SK-N-DZ (cell line): ENCODE data around the gene CCR5.
"Not testable (repeated sequence)": the region's sequence is repeated elsewhere in the genome, so short reads cannot be mapped to it uniquely, and the experiment has no call there.

Experiments
- DNase-seq: peaks from one replicate; pipeline ENCODE4 v3.0.0-alpha.2; 2015; ENCODE audit warnings: low spot score

Gene CCR5

DNA sequence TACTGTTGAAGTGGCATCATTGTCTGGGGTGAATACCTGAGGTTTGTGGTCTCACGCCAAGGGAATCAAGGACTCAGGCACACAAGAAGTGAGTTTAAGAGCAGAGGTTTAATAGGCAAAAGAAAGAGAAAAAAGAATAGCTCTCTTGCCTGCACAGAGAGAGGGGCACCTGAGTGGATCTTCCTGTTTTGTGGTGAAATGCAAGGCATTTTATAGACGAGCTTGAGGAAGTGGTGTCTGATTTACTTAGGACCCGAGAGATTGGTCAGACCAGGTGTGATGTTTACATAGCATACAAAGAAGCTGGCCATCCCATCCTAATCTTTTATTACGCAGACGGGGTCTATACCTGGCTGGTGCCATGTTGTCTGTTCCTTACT lies 13.2 kb downstream of the CCR5 start:
- DNase-seq = no peak

GRCh38 chr3:46386205-46386604 lies 15.5 kb downstream of the CCR5 start:
- DNase-seq = no peak

DNA sequence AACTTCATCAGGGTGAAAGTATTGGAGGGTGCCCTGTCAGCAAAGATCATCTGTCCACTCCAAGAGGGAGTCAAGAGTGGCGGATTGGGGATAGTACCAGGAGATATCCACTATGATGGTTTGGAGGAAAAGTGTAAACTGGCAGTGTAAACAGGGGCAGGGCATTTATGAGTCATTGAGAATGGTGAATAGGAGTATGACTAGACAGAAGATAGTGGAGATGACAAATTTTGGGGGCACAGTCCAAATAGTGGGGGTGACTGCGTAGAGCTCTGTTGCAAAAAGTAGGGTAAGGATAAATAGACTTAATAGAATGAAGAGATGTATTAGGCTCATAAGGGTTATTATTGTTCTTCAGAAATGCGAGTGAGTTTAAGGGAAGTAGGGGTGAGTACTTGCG lies 18.1 kb downstream of the CCR5 start:
- DNase-seq = not testable (repeated sequence)

- no peak for DNase-seq
Observed at GRCh38 chr3:46389306-46389705, 18.6 kb downstream of the CCR5 start.

GRCh38 chr3:46391526-46391925 lies 20.8 kb downstream of the CCR5 start:
- not testable (repeated sequence) for DNase-seq

DNA sequence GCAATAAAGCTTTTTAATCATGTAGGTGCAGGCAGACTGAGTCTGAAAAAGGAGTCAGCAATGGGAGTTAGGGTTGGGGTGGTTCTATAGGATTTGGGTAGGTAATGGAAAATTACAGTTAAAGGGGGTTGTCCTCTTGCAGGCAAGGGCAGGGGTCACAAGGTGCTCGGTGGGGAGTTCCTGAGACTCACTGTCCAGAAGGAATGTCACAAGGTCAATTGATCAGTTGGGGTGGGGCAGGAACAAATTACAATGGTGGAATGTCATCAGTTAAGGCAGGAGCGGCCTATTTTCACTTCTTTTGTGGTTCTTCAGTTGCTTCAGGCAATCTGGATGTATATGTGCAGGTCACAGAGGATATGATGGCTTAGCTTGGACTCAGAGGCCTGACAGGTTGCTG lies 22.3 kb downstream of the CCR5 start:
- DNase-seq = no peak

- no peak for DNase-seq
Observed at GRCh38 chr3:46393554-46394434, 23.0 kb downstream of the CCR5 start.

- no peak for DNase-seq
Observed at GRCh38 chr3:46395210-46395661, 24.5 kb downstream of the CCR5 start.

DNA sequence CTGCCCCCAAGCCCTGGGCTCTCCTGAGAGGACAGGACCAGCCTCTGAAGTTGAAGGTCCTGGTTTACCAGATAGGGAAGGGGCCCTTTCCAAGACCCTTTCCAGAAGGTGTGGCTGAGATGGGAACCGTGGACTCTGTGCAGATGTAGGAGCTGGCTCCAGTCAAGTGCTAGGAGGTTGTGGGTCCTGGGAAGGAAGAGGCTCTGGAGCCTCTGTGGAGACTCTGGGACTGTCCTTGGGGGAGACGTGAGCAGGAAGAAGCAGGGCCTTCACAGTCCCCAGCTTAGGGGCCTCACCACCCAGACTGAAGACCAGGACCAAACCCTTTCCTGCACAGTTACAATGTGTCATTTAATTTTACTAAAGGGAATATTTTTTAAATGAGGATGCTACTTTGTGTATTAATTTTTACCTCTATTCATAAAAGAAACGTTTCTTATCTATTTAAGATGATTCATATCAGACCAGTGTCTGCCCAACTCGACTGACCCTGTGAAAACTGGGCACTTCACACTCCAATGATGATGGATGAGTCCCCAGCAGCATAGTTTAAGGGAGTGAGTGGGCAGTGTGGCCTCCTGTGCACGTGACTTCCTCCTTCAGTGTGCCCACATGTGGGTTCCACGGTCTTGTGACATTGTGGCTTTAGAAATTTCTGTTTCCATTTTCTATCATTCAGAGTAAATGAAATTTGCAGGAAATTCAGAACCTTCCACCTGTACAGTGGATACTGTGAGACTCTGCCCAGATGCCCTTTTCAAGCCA lies 25.2 kb downstream of the CCR5 start:
- DNase-seq = no peak

DNA sequence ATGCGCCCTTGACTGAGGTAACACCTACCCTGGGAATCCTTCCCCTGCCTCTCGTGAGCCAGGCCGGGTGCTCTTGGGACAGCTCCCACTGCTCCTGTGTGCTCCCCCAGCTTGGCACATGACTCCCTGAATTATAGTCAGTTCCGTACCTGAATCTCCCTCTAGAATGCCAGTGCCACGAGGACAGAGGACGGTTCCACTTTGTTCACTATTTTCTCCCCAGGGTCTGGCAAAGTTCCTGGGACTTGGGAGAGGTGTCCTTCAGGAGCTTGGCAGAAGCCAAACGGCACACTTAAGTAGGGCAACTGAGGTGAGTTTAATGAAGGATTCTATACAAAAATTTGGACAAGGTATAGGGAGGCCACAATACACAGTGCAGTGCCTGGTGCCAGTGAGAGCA lies 26.4 kb downstream of the CCR5 start:
- no peak for DNase-seq

GRCh38 chr3:46398186-46398955 lies 27.6 kb downstream of the CCR5 start:
- no peak for DNase-seq

GRCh38 chr3:46399098-46399497 lies 28.4 kb downstream of the CCR5 start:
- no peak for DNase-seq

DNA sequence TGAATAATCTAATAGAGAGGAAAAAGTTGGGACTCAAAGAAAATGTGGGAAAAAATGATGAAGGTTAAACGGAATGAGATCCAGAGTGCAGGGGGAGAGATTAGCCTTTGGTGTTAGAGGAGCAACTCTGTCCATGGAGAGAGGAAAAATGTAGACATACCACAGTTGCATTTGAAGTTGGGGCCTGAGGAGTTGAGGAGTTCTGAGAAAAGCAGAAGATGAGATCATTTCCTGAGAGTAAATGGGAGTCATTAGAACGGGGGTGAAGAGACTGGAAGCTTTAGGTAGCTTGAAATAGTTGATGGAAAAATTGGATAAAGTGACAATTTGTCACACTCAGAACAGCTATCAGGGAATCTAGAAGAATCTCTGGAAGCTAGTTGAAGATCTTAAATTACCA lies 28.8 kb downstream of the CCR5 start:
- no peak for DNase-seq

DNA sequence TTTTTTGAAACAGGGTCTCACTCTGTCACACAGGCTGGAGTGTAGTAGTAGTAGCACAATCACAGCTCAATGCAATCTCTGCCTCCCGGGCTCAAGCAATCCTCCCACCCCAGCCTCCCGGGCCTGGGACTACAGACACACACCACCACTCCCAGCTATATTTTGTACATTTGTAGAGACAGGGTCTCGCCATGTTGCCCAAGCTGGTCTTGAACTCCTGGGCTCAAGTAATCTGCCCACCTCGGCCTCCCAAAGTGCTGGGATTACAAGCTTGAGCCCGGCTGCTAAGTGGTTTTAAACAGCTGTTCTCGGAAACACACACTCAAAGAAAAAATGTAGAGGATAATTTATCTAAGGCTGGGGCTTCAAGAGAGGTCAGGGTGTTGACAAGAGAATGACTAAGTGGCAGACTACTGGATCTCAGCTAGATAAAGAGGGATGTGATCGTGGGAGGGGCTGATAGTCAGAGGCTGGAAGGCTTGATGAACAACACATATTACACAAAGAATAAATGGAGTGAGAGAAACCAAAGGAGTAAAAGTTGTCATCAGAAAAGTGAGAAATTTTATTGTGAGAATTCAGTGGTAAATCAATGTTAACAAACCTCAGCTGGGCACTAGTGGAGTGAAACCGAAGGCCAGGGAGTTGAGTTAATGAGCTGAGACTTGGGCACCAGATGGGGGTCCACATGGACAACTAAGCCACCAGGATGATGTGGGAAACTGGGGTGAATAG lies 29.4 kb downstream of the CCR5 start:
- DNase-seq = no peak

- DNase-seq = no peak
Observed at GRCh38 chr3:46400846-46401245, 30.1 kb downstream of the CCR5 start.

DNA sequence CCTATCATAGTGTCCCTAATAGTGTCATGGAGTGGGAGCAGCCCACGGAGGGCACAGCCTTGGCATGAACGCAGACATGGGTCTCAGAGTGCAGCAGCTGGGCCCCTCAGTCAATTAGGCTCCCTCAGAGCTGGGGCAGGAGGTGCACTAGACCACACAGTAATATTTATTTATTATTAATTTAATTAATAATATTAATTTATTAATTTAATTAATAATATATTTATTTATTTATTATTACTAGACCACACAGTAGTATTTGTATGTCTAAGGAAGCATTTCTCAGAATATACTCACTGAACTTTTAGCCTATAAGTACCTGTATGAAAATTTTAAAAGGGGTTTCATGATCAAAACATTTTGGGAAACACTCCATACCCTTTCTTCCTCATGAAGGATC lies 30.8 kb downstream of the CCR5 start:
- no peak for DNase-seq

GRCh38 chr3:46402902-46403301 lies 32.2 kb downstream of the CCR5 start:
- DNase-seq = not testable (repeated sequence)

- no peak for DNase-seq
Observed at GRCh38 chr3:46405301-46406019, 34.7 kb downstream of the CCR5 start.

DNA sequence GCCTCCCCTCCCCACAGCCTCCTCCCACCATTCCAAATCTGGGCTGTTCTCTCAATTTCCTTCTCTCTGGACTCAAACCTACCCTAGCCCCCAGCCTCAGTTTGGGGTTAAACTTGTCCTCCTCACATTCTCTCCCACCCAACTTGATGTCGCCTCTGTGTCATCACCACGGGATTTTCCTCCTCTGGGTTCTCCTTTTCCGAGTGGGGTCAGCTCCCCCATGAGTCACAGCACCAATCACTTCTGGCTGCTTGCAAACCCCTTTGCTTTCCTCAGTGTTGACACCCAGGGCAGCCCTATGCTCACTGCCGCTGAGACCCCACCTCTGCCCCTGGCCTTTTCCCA lies 35.7 kb downstream of the CCR5 start:
- DNase-seq = no peak

DNA sequence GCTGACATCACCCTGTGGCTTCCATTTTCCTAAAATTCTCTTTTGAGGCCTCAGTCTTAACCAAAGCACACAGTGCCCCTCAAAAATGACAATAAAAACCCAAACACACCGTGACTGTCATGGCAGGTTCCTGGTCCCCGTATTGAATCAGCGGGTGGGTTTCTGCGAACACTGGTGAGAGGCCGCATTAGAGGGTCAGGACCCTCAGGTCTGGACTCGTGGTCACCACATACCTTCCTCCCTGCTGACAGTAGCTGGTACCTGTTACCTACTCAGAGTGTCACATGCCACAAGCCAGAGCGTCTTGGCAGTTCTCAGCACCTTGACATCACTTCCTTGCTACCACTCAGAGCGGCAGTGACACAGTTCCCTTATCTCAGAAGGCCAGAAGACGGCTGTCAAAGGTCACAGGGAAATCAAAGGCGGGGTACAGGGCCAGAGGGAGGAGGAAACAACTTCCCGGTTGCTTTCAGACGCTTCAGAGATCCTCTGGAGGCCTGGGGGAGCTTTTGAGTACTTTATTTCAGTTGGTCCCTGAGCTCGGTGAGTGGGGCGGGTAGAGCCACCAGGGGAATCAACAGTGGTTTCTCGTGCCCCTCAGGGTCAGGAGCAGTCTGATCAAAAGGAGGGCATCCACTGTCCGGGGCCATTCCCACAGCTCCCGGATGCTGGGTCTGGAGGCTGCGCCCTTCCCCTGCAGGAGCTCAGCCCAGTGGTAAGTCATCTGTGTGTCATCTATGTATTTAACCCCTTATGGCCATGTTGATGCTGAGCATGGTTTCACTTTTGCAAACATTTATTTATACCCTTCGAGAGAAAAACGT lies 36.3 kb downstream of the CCR5 start, which contains the start of the genes CCR5AS and CCRL2:
CCR5AS (minus strand) TSS at position 279 of the 824 bp plus-strand sequence.
CCRL2 (plus strand) TSS at position 472 of the 824 bp plus-strand sequence. CDS start 821 bp downstream, outside the sequence.
- no peak for DNase-seq
